ENCODE results near the gene MFGE8. TPM values are rescaled to one million over a fixed set of nuclear protein-coding genes. Genes with fewer than 3 reads are reported as not detected.

Gene MFGE8
- total RNA-seq, 1 experiment from 2014 or later: 118 TPM

- Histone ChIP-seq H3K4me1 (ENCODE audit: insufficient read depth, low read length, poor library complexity, severe bottlenecking) (peaks cover 24% of the 10 kb centered on the region), H3K27me3 (replicated peaks; ENCODE audit: insufficient read depth, low read depth, low read length, poor library complexity) (no peaks in the 10 kb centered on the region), H3K36me3 (ENCODE audit: insufficient read depth, low read length, poor library complexity, severe bottlenecking) (no peaks in the 10 kb centered on the region), H3K27ac (ENCODE audit: low read depth, low read length, poor library complexity, severe bottlenecking) (no peak overlapping the region), H3K9me3 (ENCODE audit: low read depth, low read length, poor library complexity, severe bottlenecking) (no peaks in the 10 kb centered on the region), H3K4me3 (ENCODE audit: low read depth, low read length, poor library complexity, severe bottlenecking) (no peak overlapping the region)
- TF ChIP-seq CTCF (conservative IDR thresholded peaks at IDR 0.05; ENCODE audit: low read depth, low read length): no peak
- no peak for TF ChIP-seq EZH2 (IDR thresholded peaks at IDR 0.05; ENCODE audit: borderline replicate concordance, low read depth, low read length, poor library complexity, severe bottlenecking)
- BruUV-seq (replicated peaks): no TSS peak
- ChIA-PET POLR2A (ENCODE audit: low non-redundant PET) (no interaction called here), CTCF (no interaction called here)
- intact Hi-C loops (cut with micrococcal nuclease; ENCODE audit: unreplicated experiment): no loop called here
- no peak for DNase-seq (ENCODE audit: low spot score)
Observed at GRCh38 chr15:88915354-88915753, 2.2 kb upstream of the MFGE8 start.

GRCh38 chr15:88913850-88914169 is 631 bp upstream of the MFGE8 start:
- no peaks in the 10 kb centered on the region for H3K27me3 ChIP-seq (replicated peaks; ENCODE audit: insufficient read depth, low read depth, low read length, poor library complexity)
- ChIA-PET POLR2A (ENCODE audit: low non-redundant PET) (interaction anchor here (0.6 kb wide), 1 partner anchor 99 kb away, joined by 4 read pairs; no protein-coding TSS in a partner anchor), CTCF (no interaction called here)
- peak overlapping the region; percentile 62 for H3K27ac ChIP-seq (ENCODE audit: low read depth, low read length, poor library complexity, severe bottlenecking)
- intact Hi-C loops (cut with micrococcal nuclease; ENCODE audit: unreplicated experiment): no loop called here
- no peaks in the 10 kb centered on the region for H3K36me3 ChIP-seq (ENCODE audit: insufficient read depth, low read length, poor library complexity, severe bottlenecking)
- H3K4me1 ChIP-seq (ENCODE audit: insufficient read depth, low read length, poor library complexity, severe bottlenecking): peaks cover 13% of the 10 kb centered on the region
- DNase-seq (ENCODE audit: low spot score): no peak
- H3K9me3 ChIP-seq (ENCODE audit: low read depth, low read length, poor library complexity, severe bottlenecking): no peaks in the 10 kb centered on the region
- TF ChIP-seq CTCF (conservative IDR thresholded peaks at IDR 0.05; ENCODE audit: low read depth, low read length) (no peak), EZH2 (IDR thresholded peaks at IDR 0.05; ENCODE audit: borderline replicate concordance, low read depth, low read length, poor library complexity, severe bottlenecking) (no peak)
- H3K4me3 ChIP-seq (ENCODE audit: low read depth, low read length, poor library complexity, severe bottlenecking): peak overlapping the region; percentile 62
- BruUV-seq (replicated peaks): no TSS peak

- Histone ChIP-seq H3K9me3 (ENCODE audit: low read depth, low read length, poor library complexity, severe bottlenecking) (no peaks in the 10 kb centered on the region), H3K4me1 (ENCODE audit: insufficient read depth, low read length, poor library complexity, severe bottlenecking) (peaks cover 12% of the 10 kb centered on the region), H3K36me3 (ENCODE audit: insufficient read depth, low read length, poor library complexity, severe bottlenecking) (no peaks in the 10 kb centered on the region), H3K4me3 (ENCODE audit: low read depth, low read length, poor library complexity, severe bottlenecking) (peak overlapping the region; percentile 62), H3K27me3 (replicated peaks; ENCODE audit: insufficient read depth, low read depth, low read length, poor library complexity) (no peaks in the 10 kb centered on the region), H3K27ac (ENCODE audit: low read depth, low read length, poor library complexity, severe bottlenecking) (peak overlapping the region; percentile 62)
- no TSS peak for BruUV-seq (replicated peaks)
- ChIA-PET CTCF (no interaction called here), POLR2A (ENCODE audit: low non-redundant PET) (no interaction called here)
- no peak for TF ChIP-seq CTCF (conservative IDR thresholded peaks at IDR 0.05; ENCODE audit: low read depth, low read length)
- no peak for TF ChIP-seq EZH2 (IDR thresholded peaks at IDR 0.05; ENCODE audit: borderline replicate concordance, low read depth, low read length, poor library complexity, severe bottlenecking)
- intact Hi-C loops (cut with micrococcal nuclease; ENCODE audit: unreplicated experiment): no loop called here
- no peak for DNase-seq (ENCODE audit: low spot score)
Observed at GRCh38 chr15:88912500-88912921, 668 bp downstream of the MFGE8 start.

Measured in A673 (cell line).